ENCODE data around the gene IQGAP2. TPM values are rescaled to one million over a fixed set of nuclear protein-coding genes. Genes with fewer than 3 reads are reported as not detected.

IQGAP2 gene
- total and polyA plus RNA-seq, 2 of the 8 experiments (the other 6 are each of a cell fraction or from before 2014, with no cell fraction given) = 19.7 to 66.0 TPM

- H3K27me3 ChIP-seq (replicated peaks in 1 of 4; ENCODE audit: control insufficient read depth in 3 of 4, extremely low read depth in 1 of 4, insufficient read depth in 3 of 4, low read length in 3 of 4) = no peaks in the 10 kb centered on the region
- no peak overlapping the region for H3K18ac ChIP-seq (ENCODE audit: extremely low read depth, low read length)
- no peaks in the 10 kb centered on the region for H4K20me1 ChIP-seq (replicated peaks in 1 of 2; ENCODE audit: control insufficient read depth in 1 of 2, insufficient read depth in 2 of 2, low read length in 2 of 2)
- H2BK5ac ChIP-seq (ENCODE audit: low read depth, low read length) = no peak overlapping the region
- no peak overlapping the region for H3K4me2 ChIP-seq (ENCODE audit: insufficient read depth in 1 of 2, low read depth in 2 of 2, low read length in 2 of 2)
- DNase-seq (ENCODE audit: low read depth in 1 of 2, low spot score in 2 of 2) (no peak), FAIRE-seq (no peak)
- H3K4me1 ChIP-seq (replicated peaks in 1 of 4; ENCODE audit: control insufficient read depth in 3 of 4, insufficient read depth in 4 of 4, low read length in 3 of 4) = peaks cover 0 to 13% (median 8%) of the 10 kb centered on the region in 4 experiments; a peak in 5 of 7 replicates
- no peak overlapping the region for H3K56ac ChIP-seq (replicated peaks; ENCODE audit: insufficient read length, low read depth, low read length)
- H3K79me2 ChIP-seq (ENCODE audit: control insufficient read depth in 1 of 2, insufficient read depth in 2 of 2, low read length in 2 of 2) = peaks cover 0 to 7% of the 10 kb centered on the region in 2 experiments; a peak in 1 of 4 replicates
- CTCF ChIA-PET (ENCODE audit: partially characterized antibody) = interaction anchor here (0.6 to 2.2 kb wide), 5 partner anchors 13 to 358 kb away, joined by 3 to 6 read pairs (median 3); partner anchors contain the start of gene IQGAP2
- H3K23me2 ChIP-seq (ENCODE audit: low read depth, low read length) = no peaks in the 10 kb centered on the region
- POLR2A ChIA-PET (ENCODE audit: partially characterized antibody) = interaction anchor here (0.6 to 0.8 kb wide), 2 partner anchors 21 to 78 kb away, joined by 3 read pairs; no protein-coding TSS in a partner anchor
- 93% methylated on average over 4 of the region's 4 CpGs; no CpG with 5 or more reads in 1 of the 2 experiments for WGBS, 2 experiments (ENCODE audit: extremely low coverage in 1 of 2, insufficient coverage in 1 of 2, insufficient read length in 1 of 2, insufficient replicate concordance in 2 of 2, low coverage in 1 of 2, low lambda C conversion rate in 2 of 2, missing lambda C conversion rate in 1 of 2)
- H3K4ac ChIP-seq (replicated peaks; ENCODE audit: insufficient read length, low read depth, low read length) = peak overlapping the region; percentile 9
- H2BK15ac ChIP-seq (ENCODE audit: low read length) = peak overlapping the region; percentile 73; the same call in 1 of the 2 replicates
- 0 out of 2 replicates have a peak overlapping the region, but pooled peaks have one; percentile 51 for H2BK20ac ChIP-seq (ENCODE audit: low read length)
- no peak overlapping the region for H2AFZ ChIP-seq (ENCODE audit: low read length)
- peak overlapping the region; percentile 66 for H2BK120ac ChIP-seq (replicated peaks; ENCODE audit: low read depth, low read length)
- no peaks in the 10 kb centered on the region for H3K36me3 ChIP-seq (ENCODE audit: control insufficient read depth in 2 of 4, insufficient read depth in 4 of 4, low read length in 3 of 4)
- H4K8ac ChIP-seq (ENCODE audit: extremely low read depth, insufficient read depth, low read length) = no peak overlapping the region
- 0 out of 2 replicates have a peak, but pooled peaks cover 3% of the 10 kb centered on the region for H3K79me1 ChIP-seq (ENCODE audit: low read depth, low read length)
- no peak overlapping the region for H3K9ac ChIP-seq (replicated peaks in 1 of 4; ENCODE audit: extremely low read depth in 1 of 4, low read depth in 3 of 4, low read length in 3 of 4)
- H4K91ac ChIP-seq (replicated peaks; ENCODE audit: insufficient read length, low read length) = peak overlapping the region; percentile 68
- 0 out of 2 replicates have a peak overlapping the region, but pooled peaks have one; percentile 67 for H2AK5ac ChIP-seq (ENCODE audit: low read depth, low read length)
- H2BK12ac ChIP-seq (ENCODE audit: low read depth, low read length) = 0 out of 2 replicates have a peak overlapping the region, but pooled peaks have one; percentile 2
- H3K9me3 ChIP-seq (ENCODE audit: insufficient read depth in 2 of 2, low read depth in 1 of 2, low read length in 1 of 2) = no peaks in the 10 kb centered on the region
- H3K27ac ChIP-seq (ENCODE audit: low read depth, low read length) = no peak overlapping the region
- H3K4me3 ChIP-seq (ENCODE audit: extremely low read depth in 1 of 4, insufficient read depth in 2 of 4, low read depth in 3 of 4, low read length in 4 of 4) = no peak overlapping the region
- H3K14ac ChIP-seq (ENCODE audit: insufficient read length) = no peak overlapping the region
- no peak overlapping the region for H3K23ac ChIP-seq (ENCODE audit: insufficient read length)
- H4K5ac ChIP-seq (ENCODE audit: insufficient read length, low read depth, low read length) = no peak overlapping the region
- TF ChIP-seq JUND (IDR thresholded peaks at IDR 0.05; ENCODE audit: low read length) (no peak), TAF1 (IDR thresholded peaks at IDR 0.05; ENCODE audit: low read depth, low read length) (no peak), KDM1A (IDR thresholded peaks at IDR 0.05; ENCODE audit: borderline replicate concordance, low read length) (no peak), JUN (IDR thresholded peaks at IDR 0.05; ENCODE audit: low read depth, low read length) (no peak), CTBP2 (IDR thresholded peaks at IDR 0.05; ENCODE audit: borderline replicate concordance, insufficient read depth, insufficient read length, low read length) (no peak), CEBPB (IDR thresholded peaks at IDR 0.05; ENCODE audit: low read depth, low read length) (no peak), RXRA (IDR thresholded peaks at IDR 0.05; ENCODE audit: insufficient read depth, low read depth, low read length) (no peak), BCL11A (IDR thresholded peaks at IDR 0.05; ENCODE audit: low read depth in 2 of 2, low read length in 2 of 2) (no peak), SP4 (IDR thresholded peaks at IDR 0.05; ENCODE audit: low read length) (no peak), HDAC2 (IDR thresholded peaks at IDR 0.05; ENCODE audit: borderline replicate concordance in 1 of 2, low read depth in 2 of 2, low read length in 2 of 2) (no peak), PHF8 (conservative IDR thresholded peaks at IDR 0.05; ENCODE audit: low read depth, low read length) (no peak), NANOG (IDR thresholded peaks at IDR 0.05; ENCODE audit: insufficient read depth, low read depth, low read length, poor library complexity, severe bottlenecking) (no peak), SIN3A (conservative IDR thresholded peaks at IDR 0.05 in 1 of 2, IDR thresholded peaks at IDR 0.05 in 1 of 2; ENCODE audit: low read depth in 1 of 2, low read length in 2 of 2) (no peak)
Observed at GRCh38 chr5:76503929-76504328, 100.8 kb downstream of the IQGAP2 start.

Data from H1 (cell line).